NCI-H2107 (cell line): Measurements from ENCODE around the gene SEMA3A.
"Not testable (repeated sequence)": the region's sequence is repeated elsewhere in the genome, so short reads cannot be mapped to it uniquely, and the experiment has no call there.

Experiments used
- DNase-seq: peaks from one replicate; lab custom pipeline; 2025; lab: John Stamatoyannopoulos, UW

Gene SEMA3A

DNA sequence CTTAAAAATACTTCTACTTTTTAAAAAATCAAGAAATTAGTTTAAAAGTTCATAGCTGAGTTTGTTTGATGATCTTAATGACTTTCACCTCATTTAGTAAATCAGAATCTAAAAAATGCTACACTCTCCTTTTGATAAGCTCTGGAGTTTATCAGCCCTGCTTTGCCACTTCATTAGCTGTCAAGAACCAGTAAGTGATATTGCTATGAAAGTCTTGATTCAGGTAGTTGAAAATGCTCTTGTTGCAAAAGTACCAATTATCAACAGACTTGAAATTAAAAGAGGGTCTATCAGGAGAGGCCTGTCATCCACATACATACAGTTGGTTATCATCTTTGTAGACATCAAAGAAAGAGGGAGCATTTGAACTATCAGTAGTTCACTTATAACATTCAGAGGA, 41.6 kb downstream of the SEMA3A start:
- no peak for DNase-seq

DNA sequence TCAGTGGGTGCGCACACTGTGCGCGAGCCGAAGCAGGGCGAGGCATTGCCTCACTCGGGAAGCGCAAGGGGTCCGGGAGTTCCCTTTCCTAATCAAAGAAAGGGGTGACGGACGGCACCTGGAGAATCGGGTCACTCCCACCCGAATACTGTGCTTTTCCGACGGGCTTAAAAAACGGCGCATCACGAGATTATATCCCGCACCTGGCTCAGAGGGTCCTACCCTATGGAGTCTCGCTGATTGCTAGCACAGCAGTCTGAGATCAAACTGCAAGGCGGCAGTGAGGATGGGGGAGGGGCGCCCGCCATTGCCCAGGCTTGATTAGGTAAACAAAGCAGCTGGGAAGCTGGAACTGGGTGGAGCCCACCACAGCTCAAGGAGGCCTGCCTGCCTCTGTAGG, 44.2 kb downstream of the SEMA3A start:
- not testable (repeated sequence) for DNase-seq

DNA sequence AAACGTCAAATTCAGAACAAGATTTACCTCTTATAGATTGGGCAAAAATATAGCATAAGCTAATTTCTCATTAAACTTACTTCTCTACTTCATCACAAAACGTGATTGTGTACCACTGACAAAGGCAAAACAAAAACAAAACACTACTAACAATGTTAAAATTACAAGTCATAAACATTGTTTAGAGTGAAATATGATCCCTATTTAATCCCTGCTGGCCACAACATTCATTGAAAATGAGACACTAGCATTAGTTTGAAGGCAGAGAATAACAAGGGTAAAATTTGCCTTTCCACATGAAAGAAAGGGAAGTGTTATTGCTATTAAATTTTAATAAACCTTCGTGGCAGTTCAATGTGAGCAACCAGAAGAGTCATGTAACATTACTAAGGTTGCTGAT, 45.0 kb downstream of the SEMA3A start:
- DNase-seq, result no peak

DNA sequence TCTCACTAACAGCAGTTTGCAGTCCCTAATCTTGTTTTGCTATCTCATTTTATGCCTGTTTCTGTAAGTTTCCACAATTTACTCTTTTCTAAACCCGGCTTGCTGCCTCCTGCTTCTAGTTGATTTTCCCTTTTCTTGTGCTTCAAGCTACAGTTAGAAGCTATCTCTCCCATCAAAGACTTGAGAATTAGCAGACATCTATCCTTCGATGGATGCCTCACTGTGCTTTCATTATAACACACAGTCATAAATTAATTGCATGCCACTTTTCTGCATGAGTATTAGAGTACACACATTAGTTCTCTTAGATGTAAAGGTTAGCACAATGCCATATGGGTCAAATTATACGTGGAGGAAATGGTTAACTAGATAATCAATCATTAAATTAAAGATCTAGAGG, 48.7 kb downstream of the SEMA3A start:
- no peak for DNase-seq

DNA sequence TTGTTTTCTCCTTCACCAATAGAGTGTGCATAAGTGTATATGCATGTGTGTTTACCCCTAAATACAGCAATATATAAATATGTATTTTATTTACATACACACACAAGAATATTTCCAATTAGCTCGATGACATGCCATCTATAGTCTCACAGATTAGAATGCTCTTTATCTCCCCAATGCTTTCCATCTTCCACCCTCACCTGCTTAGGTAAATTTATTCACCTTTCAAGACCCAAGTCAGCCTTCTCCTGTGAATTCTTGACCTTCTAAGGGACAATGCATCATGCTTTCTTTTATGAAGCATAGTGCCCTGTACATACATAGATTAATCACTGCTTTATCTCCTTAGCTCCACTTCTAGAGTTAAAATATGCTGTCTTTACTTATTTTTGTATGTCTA, 49.7 kb downstream of the SEMA3A start:
- DNase-seq, result no peak

DNA sequence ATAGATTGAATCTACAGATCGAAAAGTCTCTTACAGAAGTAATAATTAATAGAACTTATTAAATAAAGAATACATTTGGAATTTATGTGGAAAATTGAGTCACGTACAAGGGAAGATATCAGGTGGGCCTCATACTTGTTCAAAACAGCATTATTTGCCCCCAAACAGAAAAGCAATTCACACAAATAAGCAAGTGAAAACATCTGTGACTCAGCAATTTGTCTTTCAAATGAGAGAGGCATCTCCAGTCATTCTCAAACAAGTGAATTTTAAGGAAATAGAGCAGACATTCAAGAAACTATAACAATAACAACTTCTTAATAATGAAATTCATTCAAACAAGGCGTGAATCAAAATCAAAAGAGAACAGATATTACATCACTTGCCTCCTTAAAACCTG, 50.1 kb downstream of the SEMA3A start:
- DNase-seq, result no peak

DNA sequence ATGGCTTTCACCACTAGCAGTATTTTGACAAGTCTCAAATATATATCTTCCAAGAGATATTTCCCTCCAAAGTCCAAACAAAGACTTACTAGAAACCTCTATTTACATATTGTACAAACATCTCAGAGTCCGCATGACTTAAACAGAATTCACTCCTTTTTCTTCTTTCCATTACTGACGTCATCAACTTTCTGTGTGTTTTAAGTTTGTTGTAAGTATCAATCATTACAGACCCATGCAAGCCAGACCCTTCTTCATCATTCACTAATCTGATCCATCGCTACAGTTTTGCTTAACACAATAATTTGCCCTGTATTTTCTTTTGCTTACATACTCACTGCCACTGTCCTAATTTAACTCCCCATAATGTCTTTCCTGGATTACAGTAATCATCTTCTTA, 51.9 kb downstream of the SEMA3A start:
- DNase-seq, result no peak

DNA sequence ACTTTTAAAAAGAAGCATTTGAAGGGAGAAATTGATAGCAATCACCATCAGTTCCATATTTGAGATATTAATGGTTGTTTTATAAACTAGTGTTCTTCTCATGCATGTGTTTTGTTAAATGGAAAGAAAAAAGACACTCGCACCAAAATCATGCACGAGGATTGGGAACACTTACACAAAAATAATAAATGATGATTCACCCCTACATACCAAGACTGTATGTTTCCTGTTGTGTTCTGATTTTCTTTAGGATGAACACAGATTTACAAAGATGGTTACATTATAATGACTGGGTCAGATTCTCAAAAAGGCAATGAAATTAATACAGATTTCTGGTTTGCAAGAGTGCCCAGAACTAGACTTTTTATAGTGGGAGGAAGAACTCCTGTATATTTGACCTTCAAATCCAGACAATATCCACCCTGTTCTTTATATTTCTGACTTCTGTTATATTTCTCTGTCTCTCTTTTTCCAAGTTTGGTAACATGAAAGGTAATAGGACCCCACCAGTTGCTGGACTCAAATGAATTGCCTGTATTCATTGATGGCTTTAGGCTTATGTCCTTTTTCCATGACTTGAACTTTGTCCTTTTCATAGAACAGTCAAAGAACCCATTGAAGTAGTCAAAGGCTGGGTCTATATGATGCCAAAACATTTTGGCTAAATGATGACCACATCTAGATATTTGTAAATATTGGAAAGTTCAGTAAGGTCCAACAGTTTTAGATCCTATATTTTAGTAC, 54.4 kb downstream of the SEMA3A start:
- no peak for DNase-seq

DNA sequence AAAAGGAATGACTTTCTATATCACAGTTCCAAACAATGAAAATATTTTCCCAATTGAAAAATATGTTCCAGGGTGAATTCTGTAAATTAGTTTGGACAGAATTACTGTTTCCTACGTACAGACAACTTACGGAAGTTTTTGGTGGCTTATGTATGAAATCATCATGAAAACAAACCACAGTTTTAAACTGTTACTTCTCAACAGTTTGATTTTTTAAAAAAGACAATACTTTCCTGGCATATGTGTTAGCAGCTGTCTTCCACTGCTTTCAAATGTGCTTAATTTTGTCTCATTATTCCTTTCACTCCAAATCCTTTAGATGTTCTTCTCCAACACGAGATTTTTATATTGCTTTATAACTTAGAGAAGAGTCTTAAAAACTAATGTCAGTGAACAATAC, 56.2 kb downstream of the SEMA3A start:
- no peak for DNase-seq

DNA sequence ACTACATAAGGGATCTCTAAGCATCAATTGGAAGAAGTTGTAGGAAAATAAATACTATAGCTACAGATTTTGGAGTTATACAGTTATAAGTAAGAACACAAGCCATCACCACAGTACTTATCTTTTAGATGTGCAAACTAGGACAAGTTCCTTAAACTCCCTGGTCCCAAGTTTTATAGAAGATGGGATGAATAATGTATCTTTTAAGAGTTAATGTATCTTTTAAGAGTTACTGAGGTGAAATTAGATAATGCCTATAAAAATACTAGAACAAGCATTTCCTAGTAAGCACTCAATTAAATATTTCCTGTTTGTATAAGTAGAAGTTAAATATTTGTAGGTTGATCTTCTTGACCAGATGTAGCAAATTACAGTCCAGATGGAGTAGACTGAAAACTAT, 56.8 kb downstream of the SEMA3A start:
- no peak for DNase-seq

DNA sequence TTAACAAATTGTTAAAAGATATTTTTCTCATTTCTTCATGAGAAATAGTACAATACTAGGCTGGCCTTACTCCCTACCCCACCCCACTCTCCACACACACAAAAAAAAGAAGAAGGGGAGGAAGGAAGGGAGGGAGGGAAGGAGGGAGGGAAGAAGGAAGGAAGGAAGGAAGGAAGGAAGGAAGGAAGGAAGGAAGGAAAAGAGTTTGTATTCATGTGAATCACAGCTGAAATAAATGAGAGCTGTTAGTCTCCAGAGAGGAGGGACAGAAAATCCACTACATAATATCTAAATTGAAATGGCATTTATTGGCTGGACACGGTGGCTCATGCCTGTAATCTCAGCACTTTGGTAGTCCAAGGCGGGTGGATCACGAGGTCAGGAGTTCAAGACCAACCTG, 57.8 kb downstream of the SEMA3A start:
- no peak for DNase-seq

DNA sequence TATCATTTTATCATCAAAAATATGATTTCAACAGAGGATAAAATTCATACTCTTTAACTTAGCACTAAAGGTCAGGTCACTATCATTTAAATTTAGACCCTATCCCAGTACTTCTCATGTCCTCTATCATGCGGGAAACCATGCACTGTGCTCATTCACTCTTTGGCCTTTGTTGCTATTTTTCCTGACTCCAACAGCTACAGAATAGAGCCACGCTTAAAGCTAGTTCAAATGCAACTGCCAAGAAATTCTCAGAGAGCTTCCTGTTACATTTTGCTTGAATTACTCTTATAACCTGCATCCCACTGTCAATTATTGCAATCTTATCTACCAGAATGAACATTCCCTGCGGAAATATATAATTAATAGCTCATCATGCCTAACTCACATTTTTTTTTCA, 58.3 kb downstream of the SEMA3A start:
- no peak for DNase-seq

DNA sequence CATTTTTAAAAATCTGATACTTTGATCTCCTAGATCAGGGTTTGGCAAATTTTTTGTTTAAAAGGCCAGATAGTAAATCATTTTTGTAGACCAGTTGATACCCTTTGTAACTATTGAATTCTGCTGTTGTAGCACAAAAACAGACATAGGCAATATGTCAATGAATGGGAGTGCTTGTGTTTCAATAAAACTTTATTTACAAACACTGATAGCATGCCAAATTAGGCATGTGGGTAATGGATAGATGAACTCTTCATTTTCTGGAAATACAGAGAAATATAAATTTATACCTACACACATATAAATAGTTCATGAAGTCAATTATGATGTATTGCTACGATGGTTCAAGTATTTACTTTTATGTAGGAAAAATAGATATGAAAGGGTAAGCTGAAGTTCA, 60.4 kb downstream of the SEMA3A start:
- DNase-seq, result no peak

DNA sequence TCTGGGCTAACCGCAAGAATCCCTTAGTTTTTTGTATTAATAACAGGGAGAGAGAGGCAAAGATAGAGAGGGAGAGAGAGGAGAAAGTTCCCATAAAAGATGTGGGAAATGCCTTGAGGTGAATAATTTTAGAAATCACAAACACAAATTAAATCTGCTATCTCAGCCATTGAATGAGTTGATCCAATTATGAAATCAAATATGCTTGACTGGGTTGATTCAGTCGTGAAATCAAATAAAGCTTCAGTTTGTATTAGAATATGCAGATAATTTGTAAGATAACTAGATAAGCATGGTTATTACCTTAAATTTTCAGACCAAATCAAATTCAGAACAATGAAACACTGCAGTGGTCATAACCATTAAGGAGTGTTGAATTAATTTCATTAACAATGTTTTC, 68.9 kb downstream of the SEMA3A start:
- no peak for DNase-seq

DNA sequence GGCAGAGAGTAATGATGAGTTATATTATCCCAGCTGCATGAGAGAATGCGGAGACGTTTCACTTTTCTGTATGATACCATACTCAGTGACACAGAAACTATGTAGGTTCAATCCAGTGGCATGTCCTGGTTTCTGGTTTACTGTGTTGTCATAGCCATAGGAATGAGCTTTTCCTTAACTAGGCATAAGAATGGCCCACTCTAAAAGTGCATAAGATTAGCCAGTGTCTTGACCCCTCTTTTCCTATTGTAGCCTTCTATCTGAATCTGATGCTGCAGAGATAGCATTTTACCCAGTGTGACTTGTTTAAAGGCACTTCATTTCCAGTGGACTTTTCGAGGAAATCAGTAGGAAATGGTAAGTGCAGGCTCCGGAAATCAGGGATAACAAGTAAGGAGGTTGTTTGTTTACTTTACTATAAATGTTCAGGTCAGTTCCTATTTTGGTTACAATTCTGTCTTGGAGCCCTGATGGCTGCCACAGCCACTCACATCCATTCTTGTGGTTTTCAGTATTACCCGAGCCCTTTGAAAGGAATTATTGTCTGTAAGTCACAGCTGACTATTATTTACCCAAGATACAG, 70.5 kb downstream of the SEMA3A start:
- DNase-seq, result no peak

DNA sequence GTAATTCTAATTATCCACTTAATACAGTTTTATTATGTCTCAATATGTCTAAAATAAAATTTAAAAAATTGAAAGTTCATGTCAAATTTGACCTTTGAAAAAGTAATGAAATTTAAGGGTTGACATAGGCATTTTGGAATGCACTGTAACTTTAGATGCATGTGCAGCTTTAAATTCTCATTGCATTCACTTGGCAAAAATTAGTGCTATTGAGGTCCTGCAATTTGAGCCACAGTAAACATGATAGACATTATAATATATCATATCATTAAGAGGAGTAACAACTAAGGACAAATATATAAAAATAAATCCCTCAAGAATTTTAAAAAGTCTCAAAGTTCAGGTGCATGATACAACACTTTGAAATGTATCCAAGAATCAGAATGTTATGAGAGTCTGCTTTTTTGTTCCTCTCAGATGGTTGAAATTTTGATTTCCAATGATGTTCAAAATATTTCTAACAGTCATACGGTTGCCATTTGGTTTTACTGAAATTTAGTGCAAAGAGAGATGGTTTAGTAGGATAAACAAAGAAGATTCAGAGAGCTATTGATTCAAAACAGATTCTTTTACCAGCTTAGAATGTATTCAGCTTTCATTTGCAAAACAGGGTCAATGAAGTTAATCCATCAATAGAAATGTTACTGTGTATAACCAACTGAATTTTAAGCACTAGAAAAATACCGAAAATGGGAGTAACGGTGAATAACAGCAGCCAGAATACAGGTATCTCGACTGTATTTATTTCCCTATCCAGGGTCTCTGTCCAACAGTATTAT, 71.8 kb downstream of the SEMA3A start:
- no peak for DNase-seq

DNA sequence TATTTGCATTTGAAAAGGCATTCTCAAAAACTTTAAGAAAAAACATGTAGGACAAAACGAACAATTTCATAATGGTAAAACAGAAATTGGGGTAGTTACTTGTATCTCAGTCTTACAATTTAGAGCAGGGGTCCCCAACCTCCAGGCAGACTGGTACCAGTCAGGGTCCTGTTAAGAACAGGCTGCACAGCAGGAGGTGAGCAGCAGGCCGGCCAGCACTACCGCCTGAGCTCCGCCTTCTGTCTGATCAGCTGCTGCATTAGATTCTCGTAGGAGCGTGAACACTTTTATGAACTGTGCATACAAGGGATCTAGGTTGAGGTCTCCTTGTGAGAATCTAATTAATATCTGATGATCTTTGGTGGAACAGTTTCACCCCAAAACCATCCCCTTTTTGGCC, 77.3 kb downstream of the SEMA3A start:
- DNase-seq, result no peak

DNA sequence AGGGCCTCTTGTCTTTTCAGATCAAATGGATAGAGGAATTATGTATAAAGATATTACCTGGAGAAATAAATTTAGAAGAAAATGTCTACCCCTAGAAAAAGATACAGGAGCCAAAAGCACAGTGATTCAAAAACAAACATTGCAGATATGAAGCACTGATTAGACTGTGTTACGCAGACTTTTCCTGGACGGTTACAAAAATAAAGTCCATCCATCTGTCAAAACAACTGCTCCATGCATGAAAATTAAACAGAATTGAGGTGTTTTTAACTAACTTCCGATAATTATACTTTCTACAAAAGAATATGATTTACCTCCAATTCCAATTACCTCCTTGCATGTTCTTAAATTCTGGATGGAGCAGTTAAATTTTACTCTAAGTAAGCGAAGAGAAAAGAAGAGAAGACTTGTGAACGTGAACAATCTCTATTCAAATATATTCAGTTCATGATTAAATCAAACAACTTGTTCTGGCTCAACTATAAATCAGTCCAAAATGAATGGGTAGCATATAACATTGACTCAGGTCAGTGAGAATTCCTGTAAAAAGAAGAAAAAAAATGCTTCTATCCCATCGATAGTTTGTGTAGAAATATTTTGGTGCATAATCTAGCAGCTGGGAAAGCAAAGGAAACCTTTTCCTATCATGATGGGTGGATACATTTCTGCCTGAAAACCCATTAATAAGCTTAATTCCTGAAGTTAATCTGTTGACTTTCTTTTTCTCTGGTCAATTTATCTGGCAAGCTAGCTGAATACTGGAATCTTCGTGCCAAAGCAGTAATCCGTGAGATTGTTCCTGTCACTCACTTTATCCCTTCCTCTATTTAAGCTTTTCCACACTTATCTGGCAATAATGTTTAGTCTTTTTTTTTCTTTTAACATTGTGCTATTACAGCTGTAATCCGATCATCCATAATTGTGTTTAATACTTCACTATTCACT, 80.4 kb downstream of the SEMA3A start:
- DNase-seq, result no peak

DNA sequence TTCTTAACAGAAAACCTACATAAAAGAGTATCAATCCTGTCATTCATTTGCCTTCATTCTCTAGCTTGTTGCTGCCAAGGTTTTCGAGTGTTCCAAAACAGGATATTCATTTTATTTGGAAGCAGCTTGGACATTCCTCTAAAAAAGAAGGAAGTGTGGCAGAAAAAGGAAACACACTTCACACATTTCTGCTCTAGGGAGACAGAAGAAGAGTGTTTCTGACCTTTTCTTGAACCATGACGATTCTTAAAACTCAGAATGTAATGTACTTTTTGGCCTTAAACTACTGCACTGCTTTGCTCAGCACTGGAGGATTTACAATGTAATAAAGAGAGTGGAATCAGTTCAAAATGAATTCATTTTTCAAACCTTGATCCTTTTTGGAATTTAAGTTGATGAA, 81.3 kb downstream of the SEMA3A start:
- DNase-seq, result no peak

DNA sequence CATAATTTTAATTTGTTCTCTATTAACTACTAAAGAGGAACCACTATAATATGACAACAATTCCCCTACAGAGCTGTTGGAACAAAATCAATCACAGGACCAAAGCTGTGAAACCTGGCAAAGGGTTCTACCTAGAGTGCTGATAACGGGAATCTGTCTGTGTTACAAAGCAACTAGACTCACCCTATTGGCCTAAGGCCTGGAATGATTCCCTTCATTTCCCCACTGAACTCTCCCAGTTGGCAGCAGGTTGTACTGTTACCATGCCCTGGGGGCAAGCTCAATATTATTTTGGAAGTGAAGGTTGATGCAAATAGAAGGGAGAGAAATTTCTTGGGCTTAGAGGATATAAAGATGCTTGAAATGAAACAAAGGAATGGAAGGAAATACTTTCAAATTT, 81.8 kb downstream of the SEMA3A start:
- DNase-seq, result no peak

DNA sequence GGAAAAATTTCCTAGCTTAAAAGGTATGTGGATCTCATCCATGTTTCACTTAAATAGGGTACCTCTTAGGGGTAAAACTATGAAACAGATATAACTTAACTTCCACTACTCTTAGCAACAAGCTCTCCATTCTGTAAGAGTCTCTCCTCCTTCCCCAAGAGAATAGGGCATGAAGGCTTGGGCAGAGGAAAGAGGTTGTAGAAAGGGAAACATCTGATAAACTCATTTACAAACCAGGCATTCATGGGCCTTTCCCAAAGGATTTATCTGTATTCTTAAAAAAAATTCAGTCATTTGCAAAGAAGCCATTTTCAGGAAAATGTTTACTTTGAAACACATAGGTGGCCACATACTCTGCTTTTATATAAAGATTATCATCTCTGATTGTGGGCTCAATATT, 82.7 kb downstream of the SEMA3A start:
- DNase-seq, result no peak

DNA sequence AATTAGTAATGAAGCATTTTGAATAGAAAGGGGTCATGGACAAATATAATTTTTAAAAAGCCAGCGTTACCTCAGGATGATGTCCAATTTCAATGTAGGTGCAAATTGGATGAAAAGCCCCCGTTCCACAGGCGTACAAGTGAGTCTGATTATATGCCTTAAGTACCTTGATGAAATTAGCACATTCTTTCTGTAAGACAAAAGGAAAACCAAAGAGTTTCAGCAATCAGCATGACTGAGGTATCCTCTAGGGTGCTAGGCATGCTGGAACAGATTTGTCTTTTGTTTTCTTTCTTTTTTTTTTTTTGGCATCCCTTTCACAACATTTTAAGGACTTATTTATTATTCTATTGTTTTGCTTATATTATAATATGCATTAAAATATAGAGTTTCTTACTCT, 84.2 kb downstream of the SEMA3A start:
- DNase-seq, result no peak
